ENCODE results near the gene CXCL12. TPM values are rescaled to one million over a fixed set of nuclear protein-coding genes. Genes with fewer than 3 reads are reported as not detected.
A peak's percentile ranks its signal among the peaks of the same experiment; 100 is the strongest.

CXCL12 gene
- total RNA-seq, result 13.9 TPM

GRCh38 chr10:44385026-44385695 is at the start of gene CXCL12:
Gene CXCL12, minus strand, starts transcription at chr10:44385097. Its CDS starts 92 bp downstream, at chr10:44385005.
- DNase-seq (ENCODE audit: low spot score in 2 of 2), result peak in 1 of 2 donors; percentile 62
- no peak for FAIRE-seq

GRCh38 chr10:44427479-44427878 is 42.6 kb upstream of the CXCL12 start:
- no peak for FAIRE-seq
- no peak for DNase-seq (ENCODE audit: low spot score in 2 of 2)

- no peak for FAIRE-seq
Measured at GRCh38 chr10:44427037-44427436, 42.1 kb upstream of the CXCL12 start.

GRCh38 chr10:44426247-44427034 is 41.5 kb upstream of the CXCL12 start:
- DNase-seq (ENCODE audit: low spot score in 2 of 2) (no peak), FAIRE-seq (no peak)

More at GRCh38 chr10:44427037-44427436, 42.1 kb upstream of the CXCL12 start:
- DNase-seq (ENCODE audit: low spot score in 2 of 2), result no peak

- FAIRE-seq (no peak), DNase-seq (ENCODE audit: low spot score in 2 of 2) (no peak)
Measured at GRCh38 chr10:44425466-44425865, 40.6 kb upstream of the CXCL12 start.

- FAIRE-seq (no peak), DNase-seq (ENCODE audit: low spot score in 2 of 2) (no peak)
Measured at GRCh38 chr10:44424957-44425356, 40.1 kb upstream of the CXCL12 start.

- FAIRE-seq (no peak), DNase-seq (ENCODE audit: low spot score in 2 of 2) (no peak)
Measured at GRCh38 chr10:44424298-44424697, 39.4 kb upstream of the CXCL12 start.

- DNase-seq (ENCODE audit: low spot score in 2 of 2) (no peak), FAIRE-seq (no peak)
Measured at GRCh38 chr10:44422570-44423101, 37.7 kb upstream of the CXCL12 start.

GRCh38 chr10:44422153-44422552 is 37.3 kb upstream of the CXCL12 start:
- DNase-seq (ENCODE audit: low spot score in 2 of 2) (no peak), FAIRE-seq (no peak)

GRCh38 chr10:44419790-44420549 is 35.1 kb upstream of the CXCL12 start:
- DNase-seq (ENCODE audit: low spot score in 2 of 2) (no peak), FAIRE-seq (no peak)

- FAIRE-seq (no peak), DNase-seq (ENCODE audit: low spot score in 2 of 2) (no peak)
Measured at GRCh38 chr10:44418637-44419036, 33.7 kb upstream of the CXCL12 start.

- FAIRE-seq (no peak), DNase-seq (ENCODE audit: low spot score in 2 of 2) (no peak)
Measured at GRCh38 chr10:44417761-44418160, 32.9 kb upstream of the CXCL12 start.

- FAIRE-seq (no peak), DNase-seq (ENCODE audit: low spot score in 2 of 2) (no peak)
Measured at GRCh38 chr10:44416936-44417335, 32.0 kb upstream of the CXCL12 start.

- DNase-seq (ENCODE audit: low spot score in 2 of 2) (no peak), FAIRE-seq (no peak)
Measured at GRCh38 chr10:44416021-44416771, 31.3 kb upstream of the CXCL12 start.

- DNase-seq (ENCODE audit: low spot score in 2 of 2) (no peak), FAIRE-seq (no peak)
Measured at GRCh38 chr10:44415121-44415520, 30.2 kb upstream of the CXCL12 start.

- DNase-seq (ENCODE audit: low spot score in 2 of 2) (no peak), FAIRE-seq (no peak)
Measured at GRCh38 chr10:44413416-44413815, 28.5 kb upstream of the CXCL12 start.

- no peak for DNase-seq (ENCODE audit: low spot score in 2 of 2)
- no peak for FAIRE-seq
Measured at GRCh38 chr10:44411251-44411650, 26.4 kb upstream of the CXCL12 start.

- FAIRE-seq, result no peak
- no peak for DNase-seq (ENCODE audit: low spot score in 2 of 2)
Measured at GRCh38 chr10:44404741-44405437, 20.0 kb upstream of the CXCL12 start.

GRCh38 chr10:44402465-44403195 is 17.7 kb upstream of the CXCL12 start:
- no peak for DNase-seq (ENCODE audit: low spot score in 2 of 2)
- FAIRE-seq, result no peak
